OCI-LY3 (cell line): ENCODE results near the gene CHST12.
"Not testable (repeated sequence)": the region's sequence is repeated elsewhere in the genome, so short reads cannot be mapped to it uniquely, and the experiment has no call there.

Experiments used
- CTCF ChIP-seq: fragments of 200-600, 300-600 bp; sonication (generic); IDR thresholded peaks from 2 replicates; pipeline ENCODE4 v1.5.1; 2014; ENCODE audit warnings: antibody characterized with exemption, low read length, low read depth
- EZH2phosphoT487 ChIP-seq: fragments of 200-600 bp; shearing (Covaris generic); IDR thresholded peaks from 2 replicates; pipeline ENCODE4 v1.6.1; 2018; ENCODE audit warnings: antibody characterized with exemption, mixed run types, low read depth

DNA sequence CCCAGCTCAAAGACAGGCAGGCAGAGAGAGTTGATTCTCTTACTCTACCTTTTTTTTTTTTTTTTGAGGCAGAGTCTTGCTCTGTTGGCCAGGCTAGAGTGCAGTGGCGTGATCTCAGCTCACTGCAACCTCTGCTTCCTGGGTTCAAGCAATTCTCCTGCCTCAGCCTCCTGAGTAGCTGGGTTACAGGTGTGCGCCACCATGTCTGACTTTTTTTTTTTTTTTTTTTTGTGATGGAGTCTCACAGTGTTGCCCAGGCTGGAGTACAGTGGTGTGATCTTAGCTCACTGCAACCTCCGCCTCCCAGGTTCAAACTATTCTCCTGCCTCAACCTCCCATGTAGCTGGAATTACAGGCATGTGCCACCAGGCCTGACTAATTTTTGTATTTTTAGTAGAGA, 13.8 kb downstream of the CHST12 start:
- TF ChIP-seq CTCF, EZH2phosphoT487: not testable (repeated sequence)
